DOHH2 (cell line): ENCODE measurements around the gene PITX2.

Experiments used
- CTCF ChIP-seq: fragments of 200-600 bp; sonication (generic); IDR thresholded peaks from one replicate; pipeline ENCODE4 v1.5.1; 2014; ENCODE audit warnings: antibody characterized with exemption, mild to moderate bottlenecking, low read depth, low read length; ENCODE audit not compliant: poor library complexity, severe bottlenecking
- EZH2phosphoT487 ChIP-seq: fragments of 200-600 bp; sonication (generic); IDR thresholded peaks from 2 replicates; pipeline ENCODE4 v1.6.1; 2017; ENCODE audit warnings: borderline replicate concordance, mild to moderate bottlenecking, antibody characterized with exemption, low read length, moderate library complexity, mixed read lengths

GRCh38 chr4:110639207-110640090 is 16.6 kb upstream of the PITX2 start:
- no peak for TF ChIP-seq CTCF
- no peak for TF ChIP-seq EZH2phosphoT487
